HL-60 (cell line): Measurements from ENCODE around the gene AFF2.

Source experiments
- GABPA ChIP-seq: IDR thresholded peaks from 2 replicates; pipeline ENCODE4 v1.6.1; 2012; ENCODE audit warnings: low read depth
- POLR2AphosphoS5 ChIP-seq: IDR thresholded peaks from 2 replicates; pipeline ENCODE4 v1.6.1; 2012; ENCODE audit warnings: low read depth
- SPI1 ChIP-seq: IDR thresholded peaks from 2 replicates; pipeline ENCODE4 v1.6.1; 2012; ENCODE audit warnings: low read depth, mild to moderate bottlenecking, borderline replicate concordance
- TF ChIP-seq, protein P1 (sequence below): IDR thresholded peaks from one replicate; pipeline ENCODE4 v1.5.1; 2011; ENCODE audit warnings: low read length, control low read depth, inconsistent platforms; ENCODE audit not compliant: insufficient read depth
- TF ChIP-seq, protein P2 (sequence below): IDR thresholded peaks from 2 replicates; pipeline ENCODE4 v1.6.1; 2012; ENCODE audit warnings: low read depth; ENCODE audit not compliant: insufficient replicate concordance

DNA sequence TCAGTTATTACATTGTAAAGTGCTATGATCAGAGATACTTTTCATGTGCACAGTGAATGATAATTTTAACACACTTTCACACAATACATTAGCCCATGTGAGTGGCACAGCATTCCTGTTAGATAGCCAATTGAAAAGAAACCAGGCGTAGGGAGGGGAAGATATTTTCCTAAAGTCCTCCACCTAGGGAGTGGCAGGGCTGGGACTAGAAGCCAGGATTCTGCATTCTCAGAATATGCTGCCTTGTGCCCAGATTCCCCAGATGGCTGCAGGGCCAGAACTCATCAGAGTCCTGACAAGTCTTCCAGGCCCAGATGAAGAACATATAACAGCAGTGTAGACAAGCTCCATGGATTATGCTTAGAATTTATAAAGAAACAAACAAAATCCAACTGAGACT, 350.2 kb downstream of the AFF2 start:
- TF ChIP-seq, protein P1, sequence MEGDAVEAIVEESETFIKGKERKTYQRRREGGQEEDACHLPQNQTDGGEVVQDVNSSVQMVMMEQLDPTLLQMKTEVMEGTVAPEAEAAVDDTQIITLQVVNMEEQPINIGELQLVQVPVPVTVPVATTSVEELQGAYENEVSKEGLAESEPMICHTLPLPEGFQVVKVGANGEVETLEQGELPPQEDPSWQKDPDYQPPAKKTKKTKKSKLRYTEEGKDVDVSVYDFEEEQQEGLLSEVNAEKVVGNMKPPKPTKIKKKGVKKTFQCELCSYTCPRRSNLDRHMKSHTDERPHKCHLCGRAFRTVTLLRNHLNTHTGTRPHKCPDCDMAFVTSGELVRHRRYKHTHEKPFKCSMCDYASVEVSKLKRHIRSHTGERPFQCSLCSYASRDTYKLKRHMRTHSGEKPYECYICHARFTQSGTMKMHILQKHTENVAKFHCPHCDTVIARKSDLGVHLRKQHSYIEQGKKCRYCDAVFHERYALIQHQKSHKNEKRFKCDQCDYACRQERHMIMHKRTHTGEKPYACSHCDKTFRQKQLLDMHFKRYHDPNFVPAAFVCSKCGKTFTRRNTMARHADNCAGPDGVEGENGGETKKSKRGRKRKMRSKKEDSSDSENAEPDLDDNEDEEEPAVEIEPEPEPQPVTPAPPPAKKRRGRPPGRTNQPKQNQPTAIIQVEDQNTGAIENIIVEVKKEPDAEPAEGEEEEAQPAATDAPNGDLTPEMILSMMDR, result no peak
- TF ChIP-seq, protein P2, sequence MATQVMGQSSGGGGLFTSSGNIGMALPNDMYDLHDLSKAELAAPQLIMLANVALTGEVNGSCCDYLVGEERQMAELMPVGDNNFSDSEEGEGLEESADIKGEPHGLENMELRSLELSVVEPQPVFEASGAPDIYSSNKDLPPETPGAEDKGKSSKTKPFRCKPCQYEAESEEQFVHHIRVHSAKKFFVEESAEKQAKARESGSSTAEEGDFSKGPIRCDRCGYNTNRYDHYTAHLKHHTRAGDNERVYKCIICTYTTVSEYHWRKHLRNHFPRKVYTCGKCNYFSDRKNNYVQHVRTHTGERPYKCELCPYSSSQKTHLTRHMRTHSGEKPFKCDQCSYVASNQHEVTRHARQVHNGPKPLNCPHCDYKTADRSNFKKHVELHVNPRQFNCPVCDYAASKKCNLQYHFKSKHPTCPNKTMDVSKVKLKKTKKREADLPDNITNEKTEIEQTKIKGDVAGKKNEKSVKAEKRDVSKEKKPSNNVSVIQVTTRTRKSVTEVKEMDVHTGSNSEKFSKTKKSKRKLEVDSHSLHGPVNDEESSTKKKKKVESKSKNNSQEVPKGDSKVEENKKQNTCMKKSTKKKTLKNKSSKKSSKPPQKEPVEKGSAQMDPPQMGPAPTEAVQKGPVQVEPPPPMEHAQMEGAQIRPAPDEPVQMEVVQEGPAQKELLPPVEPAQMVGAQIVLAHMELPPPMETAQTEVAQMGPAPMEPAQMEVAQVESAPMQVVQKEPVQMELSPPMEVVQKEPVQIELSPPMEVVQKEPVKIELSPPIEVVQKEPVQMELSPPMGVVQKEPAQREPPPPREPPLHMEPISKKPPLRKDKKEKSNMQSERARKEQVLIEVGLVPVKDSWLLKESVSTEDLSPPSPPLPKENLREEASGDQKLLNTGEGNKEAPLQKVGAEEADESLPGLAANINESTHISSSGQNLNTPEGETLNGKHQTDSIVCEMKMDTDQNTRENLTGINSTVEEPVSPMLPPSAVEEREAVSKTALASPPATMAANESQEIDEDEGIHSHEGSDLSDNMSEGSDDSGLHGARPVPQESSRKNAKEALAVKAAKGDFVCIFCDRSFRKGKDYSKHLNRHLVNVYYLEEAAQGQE, result no peak
- TF ChIP-seq POLR2AphosphoS5 (no peak), SPI1 (no peak), GABPA (no peak)
